NCI-H1436 (cell line): Measurements from ENCODE around the gene LRRC45.
A peak's percentile ranks its signal among the peaks of the same experiment; 100 is the strongest.

Experiments
- DNase-seq: peaks from one replicate; lab custom pipeline; 2025; lab: John Stamatoyannopoulos, UW

The LRRC45 gene

DNA sequence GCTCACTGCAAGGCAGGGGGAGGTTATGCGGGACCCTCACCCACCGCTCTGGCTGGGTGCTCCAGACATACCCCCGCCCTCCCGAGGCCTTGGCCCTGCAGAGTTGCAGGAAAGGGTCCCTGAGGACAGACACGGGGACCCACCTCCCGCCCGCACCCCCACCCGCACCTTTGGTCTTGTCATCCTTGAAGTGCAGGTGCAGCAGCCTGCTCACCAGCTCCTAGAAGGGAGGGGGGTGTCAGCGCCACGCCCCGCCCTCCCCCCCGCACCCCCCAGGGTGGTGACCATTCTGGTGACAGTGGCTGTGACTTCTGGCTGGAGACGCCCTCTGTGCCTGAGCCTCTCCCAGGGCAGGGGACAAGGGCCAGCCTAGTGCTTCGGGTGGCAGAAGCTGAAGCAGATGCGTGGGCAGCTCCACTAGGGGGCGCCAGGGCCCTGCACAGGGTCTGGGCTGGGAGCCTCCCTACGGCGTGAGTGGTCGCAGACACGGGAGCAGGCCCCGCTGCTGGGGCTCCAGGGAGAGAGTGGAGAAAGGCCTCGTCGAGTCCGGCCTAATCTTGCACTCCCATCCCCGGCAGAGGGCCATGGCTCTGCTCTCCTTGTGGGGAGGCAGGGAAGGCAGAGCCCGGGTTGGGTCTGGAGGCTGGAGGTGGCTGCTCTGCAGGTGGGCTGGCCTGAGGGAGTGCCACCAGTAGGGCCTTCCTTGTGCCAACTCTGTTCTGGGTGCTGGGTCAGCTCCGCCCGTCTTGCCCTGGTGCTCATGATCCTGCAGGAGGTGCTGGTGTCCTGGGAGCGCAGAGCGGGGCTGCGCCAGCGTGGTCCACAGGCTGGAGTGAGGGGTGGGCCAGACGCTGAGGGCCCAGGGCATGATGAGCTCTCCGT is 3.2 kb upstream of the LRRC45 start:
- DNase-seq: peak; percentile 44

GRCh38 chr17:82020572-82021106 is 2.5 kb upstream of the LRRC45 start:
- no peak for DNase-seq

DNA sequence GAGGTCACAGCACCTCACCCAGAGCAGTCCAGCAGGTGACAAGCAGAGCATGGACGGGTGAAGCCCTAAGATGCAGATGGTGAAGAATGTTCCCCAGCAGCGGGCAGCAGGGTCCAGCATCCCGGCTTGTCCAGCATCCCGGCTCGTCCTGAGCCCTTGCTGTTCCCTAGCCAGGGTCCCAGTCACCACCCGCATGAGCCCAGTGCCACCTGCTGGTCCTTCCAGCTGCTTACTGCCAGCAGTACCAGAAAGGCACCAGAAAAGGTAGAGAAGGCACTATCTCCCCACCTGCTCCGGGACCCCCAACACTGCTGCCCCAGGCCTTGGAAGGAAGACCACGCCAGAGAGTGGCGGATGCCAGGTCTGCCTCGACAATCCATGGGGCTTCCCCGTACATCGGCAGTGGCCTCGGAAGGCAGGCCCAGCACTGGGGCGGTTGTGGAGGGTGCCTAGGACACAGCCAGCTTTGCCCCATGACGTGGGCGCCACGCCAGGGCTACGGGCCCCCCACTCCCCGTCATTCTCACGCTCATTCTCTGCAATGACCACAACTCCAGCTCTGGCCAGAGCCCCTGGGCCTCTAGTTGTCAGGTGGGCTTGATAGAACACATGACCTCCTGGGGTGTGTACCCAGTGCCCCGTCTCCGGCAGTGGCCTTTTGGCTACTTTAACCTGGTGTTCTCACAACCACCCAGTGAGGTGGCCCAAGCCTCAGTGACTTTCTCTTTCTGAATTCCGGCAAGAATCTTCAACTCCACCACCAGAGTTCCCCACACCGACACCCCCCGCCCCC is 1.8 kb upstream of the LRRC45 start:
- peak; percentile 24 for DNase-seq

DNA sequence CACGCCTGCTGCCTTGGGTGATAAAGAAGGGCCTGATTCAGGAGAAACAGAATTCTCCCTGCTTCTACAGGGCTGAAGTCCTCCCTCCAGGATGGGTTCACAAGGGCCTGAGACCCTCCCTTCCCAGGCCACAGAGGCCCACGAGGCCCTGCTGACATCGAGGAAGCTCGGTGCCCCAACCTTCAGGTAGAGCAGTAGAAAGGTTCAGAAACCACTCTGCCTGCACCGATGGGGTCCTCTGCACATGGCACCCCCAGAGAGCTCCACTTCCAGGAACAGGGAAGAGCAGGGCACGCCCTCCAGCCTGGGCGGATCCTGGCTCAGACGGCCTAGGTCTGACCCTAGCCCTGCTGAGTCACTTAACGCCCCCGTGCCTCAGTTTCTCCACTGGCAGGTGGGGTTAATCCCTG is 1.2 kb upstream of the LRRC45 start:
- no peak for DNase-seq

- no peak for DNase-seq
Measured at GRCh38 chr17:82022310-82022980, 660 bp upstream of the LRRC45 start, which contains the start of gene CENPX. Gene CENPX (minus strand): TSS chr17:82022878. CDS start chr17:82022861, 17 bp downstream.

DNA sequence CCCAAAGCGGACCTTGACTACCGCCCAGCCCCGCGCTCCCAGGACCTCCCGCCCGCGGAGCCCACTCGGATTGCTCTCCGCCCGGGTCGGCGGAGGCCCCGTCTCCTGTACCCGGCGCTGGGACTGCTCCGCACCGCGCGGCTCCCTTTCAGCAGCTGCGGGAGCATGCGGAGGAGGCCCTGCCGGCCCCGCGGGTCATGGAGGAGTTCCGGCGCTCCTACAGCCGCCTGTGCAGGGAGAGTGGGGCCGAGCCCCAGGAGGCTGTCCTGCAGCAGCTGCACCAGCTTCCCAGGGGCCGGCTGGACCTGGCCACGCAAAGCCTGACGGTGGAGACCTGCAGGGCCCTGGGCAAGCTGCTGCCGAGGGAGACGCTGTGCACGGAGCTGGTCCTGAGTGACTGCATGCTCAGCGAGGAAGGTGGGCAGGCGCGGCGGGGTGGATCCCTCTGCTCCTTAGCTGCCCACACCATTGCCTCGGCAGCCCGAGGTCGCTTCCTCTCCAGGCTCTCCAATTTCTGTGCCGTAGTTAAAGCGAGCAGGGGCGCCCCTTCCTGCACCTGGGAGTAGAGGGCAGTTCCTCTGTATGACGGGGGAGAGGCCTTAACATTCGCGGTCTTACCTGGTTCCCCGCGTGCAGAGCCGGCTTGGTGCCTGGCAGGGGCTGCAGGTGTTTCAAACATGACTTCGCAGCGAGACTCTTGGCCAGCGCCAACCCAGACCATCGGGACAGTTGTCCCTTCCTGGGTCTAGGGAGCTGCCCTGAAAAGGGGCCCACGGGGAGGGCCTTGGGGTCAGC is 539 bp downstream of the LRRC45 start:
- no peak for DNase-seq

GRCh38 chr17:82024859-82025258 is 1.8 kb downstream of the LRRC45 start:
- no peak for DNase-seq

DNA sequence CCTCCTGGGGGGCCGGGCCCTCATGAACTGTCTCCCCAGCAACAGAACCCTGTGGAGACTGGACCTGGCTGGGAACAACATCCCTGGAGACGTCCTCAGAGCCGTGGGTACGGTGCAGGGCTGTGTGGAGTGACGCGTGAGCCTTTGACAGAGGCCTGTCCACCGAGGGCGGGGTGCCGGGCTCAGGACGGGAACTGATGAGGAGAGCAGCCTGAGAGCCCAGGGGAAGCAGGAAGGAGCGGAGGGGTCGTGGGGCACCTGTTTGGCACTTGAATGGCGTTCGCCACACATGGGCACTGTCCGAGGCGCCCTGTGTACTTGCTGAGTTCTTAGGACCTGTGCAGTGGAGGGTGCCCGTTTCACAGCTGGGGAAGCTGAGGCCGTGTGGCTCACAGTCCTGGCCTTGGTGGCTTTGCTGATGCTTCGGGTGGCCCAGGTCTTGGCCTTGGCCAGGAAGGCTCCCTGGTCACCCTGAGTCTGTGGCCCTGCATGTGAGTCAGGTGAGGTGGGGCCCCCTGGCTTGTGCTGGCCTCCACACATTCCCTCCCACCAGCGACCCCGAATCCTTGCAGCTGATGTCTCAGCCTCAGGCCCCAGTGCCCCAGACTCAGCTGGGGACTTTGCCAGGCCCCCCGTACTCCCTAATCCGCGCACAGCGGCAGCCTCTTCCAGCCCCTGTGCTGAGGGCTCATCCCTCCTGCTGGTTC is 2.4 kb downstream of the LRRC45 start:
- DNase-seq: no peak

- DNase-seq: no peak
Measured at GRCh38 chr17:82028246-82028645, 5.1 kb downstream of the LRRC45 start.

DNA sequence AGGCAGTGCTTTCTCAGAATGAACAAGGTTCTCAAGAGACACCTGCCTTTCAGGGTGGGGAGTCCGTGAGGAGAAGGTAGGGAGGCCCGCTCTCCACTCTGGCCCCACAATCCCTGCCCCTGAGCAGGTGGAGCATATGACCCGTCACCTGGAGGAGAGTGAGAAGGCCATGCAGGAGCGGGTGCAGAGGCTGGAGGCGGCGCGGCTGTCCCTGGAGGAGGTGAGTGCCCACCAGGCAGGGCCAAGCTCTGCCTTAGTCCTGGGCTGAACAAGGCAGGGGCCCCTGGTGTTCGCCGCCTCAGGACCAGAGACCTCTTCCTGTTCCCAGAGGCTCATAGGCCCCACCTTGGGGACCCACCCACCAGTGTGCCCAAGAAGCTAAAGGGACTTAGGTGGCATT is 5.9 kb downstream of the LRRC45 start:
- DNase-seq: no peak

DNA sequence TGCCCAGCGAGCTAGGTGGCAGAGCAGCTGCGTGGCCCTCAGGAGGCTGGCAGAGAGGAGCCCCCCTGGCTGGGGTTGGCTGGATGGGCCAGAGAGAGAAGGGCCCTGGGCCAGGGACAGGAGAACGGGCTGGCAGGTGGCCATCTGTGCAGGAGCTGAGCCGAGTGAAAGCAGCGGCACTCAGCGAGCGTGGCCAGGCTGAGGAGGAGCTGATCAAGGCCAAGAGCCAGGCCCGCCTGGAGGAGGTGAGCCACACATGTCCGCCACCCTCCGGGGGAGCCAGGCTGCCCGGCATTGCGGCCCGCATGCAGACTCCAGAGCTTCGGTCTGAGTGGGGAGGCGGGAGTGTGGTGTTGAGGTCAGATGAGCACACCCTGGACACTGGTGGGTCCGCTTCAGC is 6.3 kb downstream of the LRRC45 start:
- no peak for DNase-seq

DNA sequence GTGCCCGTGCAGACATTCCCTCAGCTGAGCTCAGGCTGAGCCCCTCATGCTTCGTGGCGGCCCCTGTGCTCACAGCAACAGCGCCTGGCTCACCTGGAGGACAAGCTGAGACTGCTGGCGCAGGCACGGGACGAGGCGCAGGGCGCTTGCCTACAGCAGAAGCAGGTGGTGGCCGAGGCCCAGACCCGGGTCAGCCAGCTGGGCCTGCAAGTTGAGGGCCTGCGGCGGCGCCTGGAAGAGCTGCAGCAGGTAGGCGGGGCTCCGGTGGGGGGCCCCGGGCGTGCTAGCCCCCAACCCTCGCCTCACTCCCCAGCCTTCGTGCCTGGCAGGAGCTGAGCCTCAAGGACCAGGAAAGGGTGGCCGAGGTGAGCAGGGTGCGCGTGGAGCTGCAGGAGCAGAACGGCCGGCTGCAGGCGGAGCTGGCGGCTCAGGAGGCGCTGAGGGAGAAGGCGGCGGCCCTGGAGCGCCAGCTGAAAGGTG is 6.9 kb downstream of the LRRC45 start:
- no peak for DNase-seq

GRCh38 chr17:82030470-82031302 is 7.6 kb downstream of the LRRC45 start:
- DNase-seq: peak; percentile 82

DNA sequence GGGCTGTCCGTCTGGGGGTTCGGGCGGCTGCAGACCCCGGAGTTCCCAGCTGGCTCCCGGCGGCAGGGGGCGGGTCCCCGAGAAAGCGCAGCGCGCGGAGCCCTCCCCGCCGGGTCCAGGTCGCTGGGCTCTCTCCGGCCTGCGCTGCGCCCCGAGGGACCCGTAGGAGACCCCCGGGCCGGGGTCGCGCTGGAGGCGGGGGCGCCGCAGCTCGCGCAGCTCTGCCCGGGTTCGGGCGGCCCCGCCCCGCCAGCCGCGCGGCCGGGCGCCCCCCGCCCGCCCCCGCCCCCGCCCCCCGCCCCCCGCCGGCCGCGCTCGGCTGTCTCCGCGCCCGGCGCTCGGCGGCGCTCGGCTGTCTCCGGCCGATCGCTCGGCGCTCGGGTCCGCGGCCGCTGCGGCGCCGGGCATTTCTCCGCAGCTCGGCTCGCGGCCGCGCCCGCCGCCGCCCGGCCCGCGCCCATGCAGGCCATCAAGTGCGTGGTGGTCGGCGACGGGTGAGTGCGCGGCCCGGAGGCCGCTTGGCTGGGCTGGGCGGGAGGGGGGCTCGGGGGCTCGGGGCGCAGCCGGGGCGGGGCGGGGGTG is 8.3 kb downstream of the LRRC45 start, which contains the start of gene RAC3:
RAC3 (plus strand) TSS at position 376 of the 582 bp plus-strand sequence; CDS start at position 460, 84 bp downstream.
- DNase-seq: peak; percentile 30

GRCh38 chr17:82031885-82032627 is 9.0 kb downstream of the LRRC45 start:
- DNase-seq: peak; percentile 62

- no peak for DNase-seq
Measured at GRCh38 chr17:82033359-82034085, 10.4 kb downstream of the LRRC45 start.

DNA sequence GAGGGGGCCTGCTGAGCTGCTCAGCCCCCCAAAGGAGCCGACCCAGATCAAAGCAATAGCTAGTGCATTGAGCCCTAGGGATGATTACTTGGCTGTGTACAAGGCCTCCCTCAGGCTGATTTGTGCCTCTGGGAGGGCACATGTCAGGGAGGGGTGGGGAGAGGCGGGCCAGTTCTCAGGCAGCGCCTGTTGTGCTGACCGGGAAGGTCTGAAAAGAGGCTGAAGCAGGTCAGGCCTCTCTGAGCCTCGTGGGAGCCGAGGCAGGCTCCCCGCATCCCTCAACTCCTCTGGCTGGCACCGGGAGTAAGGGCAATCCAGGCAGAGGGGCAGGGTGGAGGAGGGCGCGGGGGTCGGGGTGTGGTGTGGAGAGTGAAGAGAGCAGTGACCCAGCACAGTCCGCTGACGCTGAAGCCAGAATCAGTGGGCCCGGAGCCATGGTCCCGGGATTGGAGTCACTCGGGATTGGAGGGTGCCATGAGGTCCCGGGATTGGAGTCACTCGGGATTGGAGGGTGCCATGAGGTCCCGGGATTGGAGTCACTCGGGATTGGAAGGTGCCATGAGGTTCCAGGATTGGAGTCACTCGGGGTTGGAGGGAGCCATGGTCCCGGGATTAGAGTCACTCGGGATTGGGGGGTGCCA is 11.4 kb downstream of the LRRC45 start:
- no peak for DNase-seq
